C1 segment of cervical spinal cord (tissue), 14 donors: Measurements from ENCODE around the gene CYB5A.
A peak's percentile ranks its signal among the peaks of the same experiment; 100 is the strongest.

ENCODE experiments used
- DNase-seq, 14 donors: peaks; one replicate each; lab custom pipeline; 2025; lab: John Stamatoyannopoulos, UW

The CYB5A gene

DNA sequence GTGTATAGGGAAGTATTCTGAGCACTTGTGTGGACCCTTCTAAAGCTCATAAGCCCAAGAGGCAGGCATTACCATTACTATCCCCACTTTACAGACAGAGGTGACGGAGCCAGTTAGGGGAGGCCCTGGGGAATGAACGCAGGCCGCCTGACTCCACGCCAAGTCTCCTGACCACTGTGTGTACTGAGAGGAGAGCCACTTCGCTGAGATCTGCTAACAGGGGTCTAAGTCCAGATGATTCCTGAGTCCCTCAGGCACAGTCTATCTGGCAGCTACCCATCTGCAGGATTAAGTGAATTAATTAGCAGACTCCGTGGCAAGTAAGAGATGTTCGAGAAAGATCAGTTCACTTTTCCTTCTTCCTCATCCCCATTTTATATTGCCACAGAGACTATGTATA lies 13.7 kb downstream of the CYB5A start:
- no peak for DNase-seq

DNA sequence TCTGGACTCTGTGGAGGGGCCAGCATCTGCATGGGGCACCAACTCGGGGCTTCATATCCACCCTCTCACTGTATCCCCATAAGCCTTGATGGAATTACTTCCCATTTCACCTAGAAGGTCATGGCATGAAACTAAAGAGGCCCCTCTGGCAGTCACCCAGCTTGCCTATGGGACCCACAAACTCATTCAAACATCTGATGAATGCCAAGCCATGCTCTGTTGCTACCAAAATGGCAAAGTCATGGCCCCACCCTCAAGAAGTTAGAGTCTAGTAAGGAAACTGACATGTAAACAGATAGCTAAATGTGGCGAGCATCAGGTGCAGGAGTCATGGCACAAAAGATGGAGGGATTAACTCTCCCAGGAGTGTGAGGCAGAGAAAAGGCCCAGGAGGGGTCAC lies 14.5 kb downstream of the CYB5A start:
- DNase-seq, result no peak

DNA sequence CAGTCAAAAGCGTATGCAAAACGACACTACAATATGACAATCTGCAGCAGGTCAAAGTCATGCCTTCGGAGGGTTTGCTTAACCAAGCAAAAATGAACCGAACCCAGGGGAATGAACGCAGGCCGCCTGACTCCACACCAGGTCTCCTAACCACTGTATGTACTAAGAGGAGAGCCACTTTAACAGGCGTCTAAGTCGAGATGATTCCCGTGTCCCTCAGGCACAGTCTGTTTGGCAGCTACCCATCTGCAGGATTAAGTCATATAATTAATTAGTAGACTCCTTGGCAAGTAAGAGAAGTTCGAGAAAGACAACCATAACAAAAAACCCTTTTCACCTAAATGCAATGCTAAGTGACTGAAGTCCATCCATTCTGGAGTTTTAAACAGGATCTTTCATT lies 15.2 kb downstream of the CYB5A start:
- DNase-seq, result peak in 1 of 14 donors; percentile 29

DNA sequence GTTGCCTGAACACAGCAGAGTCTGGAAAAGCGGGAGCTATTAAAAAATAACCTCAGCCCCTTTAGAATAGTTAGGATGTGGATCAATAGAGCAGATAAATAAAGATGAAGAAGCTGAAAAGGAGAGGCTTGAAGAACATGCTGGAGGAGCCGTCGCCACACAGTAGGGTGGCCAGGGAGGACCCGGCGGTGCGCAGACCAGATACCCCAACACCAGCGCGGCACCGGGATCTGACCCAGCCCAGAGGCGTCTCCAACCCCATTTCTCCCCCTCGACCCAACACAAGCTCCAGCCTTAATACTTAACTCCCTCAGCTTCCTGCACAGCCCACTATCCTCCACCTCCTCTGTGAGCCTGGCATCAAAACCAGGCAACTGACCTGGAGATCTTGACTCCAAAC lies 16.0 kb downstream of the CYB5A start:
- DNase-seq, result no peak

DNA sequence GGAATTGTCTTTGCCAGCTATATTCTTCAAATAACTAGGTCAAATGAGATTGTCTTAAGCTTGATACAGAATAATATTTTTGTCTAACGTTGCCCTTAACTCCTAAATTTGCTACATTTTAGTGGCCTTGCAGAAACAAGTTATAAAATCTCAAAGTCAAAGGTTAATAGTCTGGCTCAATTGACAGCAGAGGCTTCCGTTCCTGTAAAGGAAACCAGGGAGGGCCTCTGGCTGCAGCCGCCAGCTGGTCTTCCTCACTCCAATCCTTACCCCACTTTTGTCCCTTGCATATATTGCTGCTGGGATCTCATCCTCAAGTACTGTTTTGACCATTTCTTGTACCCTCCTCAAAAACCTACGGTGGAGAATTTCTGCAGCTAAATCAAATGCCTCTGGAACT lies 17.1 kb downstream of the CYB5A start:
- DNase-seq, result no peak

DNA sequence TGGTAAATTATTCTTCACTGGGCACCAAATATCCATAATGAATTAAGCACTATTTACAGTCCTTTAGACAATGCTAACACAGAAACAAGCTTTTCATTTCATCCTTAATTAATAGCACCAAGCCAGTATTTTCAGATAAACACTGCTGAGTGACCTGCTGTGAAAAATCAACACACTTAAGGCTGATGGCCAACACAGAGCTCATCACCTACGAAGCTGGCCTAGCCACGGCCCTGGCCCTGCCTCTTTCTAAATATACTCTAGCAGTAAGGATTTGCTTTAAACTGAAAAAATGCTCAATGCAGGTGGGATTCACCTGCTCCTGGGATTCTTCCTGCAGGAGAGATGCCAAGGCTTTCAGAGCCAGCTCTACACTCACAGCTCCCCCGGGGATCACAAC lies 18.4 kb downstream of the CYB5A start:
- peak in 1 of 14 donors; percentile 18 for DNase-seq

DNA sequence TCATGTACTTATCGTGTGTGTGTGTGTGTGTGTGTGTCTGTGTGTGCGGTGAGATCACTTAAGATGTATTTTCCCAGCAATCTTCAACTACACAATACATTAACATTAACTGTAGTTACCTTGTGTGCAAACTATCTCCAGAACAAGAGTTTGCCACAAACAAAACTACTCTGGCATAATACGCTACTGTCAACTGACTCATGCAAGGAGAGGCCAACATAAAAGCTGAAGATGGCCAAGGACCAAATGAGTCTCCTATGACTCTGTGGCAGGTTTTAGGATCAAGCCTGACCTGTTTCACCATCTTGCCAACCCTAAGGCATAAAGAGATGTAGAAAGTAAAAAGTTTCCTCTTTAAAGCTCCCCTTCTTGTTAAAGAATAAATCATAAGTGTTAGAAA lies 20.1 kb downstream of the CYB5A start:
- no peak for DNase-seq

DNA sequence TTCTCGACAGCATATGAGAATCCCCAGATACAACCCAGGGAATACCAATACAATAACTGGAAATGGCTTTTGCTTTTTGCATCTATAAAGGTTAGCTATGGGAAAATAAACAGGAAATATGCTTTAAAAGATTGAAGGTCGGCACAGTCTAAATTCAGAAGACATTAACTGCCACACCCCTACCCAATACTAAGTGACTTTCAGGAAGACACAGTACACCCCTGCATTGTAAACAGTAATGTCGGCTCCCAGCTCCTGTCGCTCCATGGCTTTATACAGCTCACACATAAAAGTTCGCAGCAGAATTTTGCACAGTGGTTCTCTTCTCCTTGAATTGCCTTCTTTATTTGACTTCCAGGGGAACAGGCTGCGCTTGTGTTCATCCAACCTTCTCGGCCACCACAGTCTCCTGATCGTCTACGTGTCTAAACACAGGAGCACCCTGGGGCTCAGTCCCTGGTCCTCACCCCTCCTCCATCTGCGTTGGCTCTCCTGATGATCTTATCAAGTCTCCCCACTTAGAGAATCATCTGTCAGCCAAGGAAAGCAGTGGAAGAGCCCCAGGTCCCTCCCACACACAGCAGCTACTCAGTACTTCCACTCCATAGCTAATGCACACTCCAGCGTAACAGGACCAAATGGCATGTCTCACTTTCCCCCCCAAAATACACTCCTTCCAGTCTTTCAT lies 22.7 kb downstream of the CYB5A start:
- DNase-seq, result no peak

DNA sequence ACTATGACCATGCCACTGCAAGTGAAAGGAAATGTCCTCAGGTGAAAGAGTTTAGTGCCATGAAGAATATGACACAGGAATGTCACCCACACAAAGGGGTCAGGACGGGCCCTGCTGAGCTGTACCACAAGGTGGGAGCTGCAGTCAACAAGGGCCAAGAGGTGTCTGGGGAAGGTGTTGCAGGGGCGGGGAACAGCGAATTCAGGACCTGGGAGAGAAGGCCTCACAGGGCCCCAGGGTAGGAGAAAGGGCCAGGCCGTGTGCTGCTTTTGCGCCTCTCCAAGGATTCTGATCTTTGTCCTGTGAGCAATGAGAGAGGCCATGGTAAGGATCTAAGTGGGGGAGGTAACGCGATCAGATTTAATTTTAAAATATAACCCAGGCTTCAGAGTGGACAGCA lies 23.6 kb downstream of the CYB5A start:
- DNase-seq, result no peak

DNA sequence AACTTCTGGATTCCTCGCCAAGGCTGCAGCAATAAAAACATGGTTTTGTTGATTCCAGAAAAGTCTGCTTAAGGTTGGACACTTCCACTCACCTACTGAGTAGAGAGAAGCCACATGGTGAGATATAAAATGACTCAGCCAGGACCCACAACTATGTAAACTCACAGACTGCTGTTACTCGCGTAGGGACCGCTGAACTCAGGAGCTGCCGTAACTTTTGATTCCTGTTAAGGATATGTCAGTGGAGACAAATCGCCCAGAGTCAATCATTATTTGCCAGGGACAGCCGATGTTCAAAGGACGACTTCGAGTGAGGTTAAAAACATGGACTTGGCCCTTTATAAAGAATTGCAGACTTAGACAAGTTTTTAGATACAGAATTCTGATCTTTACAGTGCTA lies 25.6 kb downstream of the CYB5A start:
- DNase-seq, result no peak

DNA sequence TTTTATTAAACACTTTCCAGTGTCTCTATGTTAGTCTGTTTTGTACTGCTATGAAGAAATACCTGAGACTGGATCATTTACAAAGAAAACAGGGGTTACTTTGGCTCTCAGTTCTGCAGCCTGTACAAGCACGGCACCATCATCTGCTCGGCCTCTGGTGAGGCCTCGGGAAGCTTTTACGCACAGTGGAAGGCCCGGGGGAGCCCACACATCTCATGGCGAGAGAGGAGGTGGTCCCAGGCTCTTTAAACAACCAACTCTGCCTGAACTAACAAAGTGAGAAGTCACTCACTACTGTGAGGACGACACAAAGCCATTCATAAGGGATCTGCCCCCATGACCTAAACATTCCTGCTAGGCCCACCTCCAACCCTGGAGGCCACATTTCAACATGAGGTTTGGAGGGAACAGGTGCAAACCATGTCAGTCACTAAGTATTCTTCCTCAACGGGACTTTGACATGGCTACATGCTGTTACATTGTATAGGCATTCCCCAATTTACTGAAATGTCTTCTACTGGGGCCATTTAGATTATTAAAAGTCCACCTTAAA lies 26.1 kb downstream of the CYB5A start:
- no peak for DNase-seq

DNA sequence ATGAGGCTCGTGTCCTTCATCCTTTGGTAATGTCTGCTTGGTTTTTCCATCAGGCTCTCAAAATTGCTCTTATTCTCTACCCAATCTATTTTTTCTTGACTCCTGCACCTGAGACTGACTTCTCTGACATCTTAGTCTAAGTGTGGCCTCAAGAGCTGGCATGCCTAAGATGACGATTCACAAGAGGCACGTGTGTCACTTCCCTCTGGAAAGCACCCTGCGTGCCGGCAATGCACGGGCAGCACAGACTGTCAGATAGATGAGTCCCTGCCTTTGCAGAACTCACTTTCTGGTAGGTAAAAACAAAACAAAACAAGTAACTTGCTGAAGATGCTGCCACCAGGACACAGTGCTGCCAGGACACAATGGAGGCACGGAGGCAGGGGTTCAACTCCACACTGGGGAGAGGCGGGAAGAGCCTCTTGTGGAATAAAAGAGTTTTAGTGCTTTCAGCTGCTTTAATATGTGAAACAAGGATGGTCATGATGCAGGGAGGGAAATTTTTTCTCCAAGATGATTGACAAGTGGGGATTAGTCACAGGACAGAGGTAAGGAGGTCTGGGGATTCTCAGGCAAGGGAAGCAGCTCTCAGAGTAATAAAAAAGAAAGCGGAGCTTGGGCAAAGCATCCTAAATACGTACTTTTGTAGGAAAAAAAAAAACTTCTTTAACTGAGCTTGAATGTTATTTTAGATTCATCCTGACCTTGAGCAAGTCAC lies 27.3 kb downstream of the CYB5A start:
- no peak for DNase-seq

DNA sequence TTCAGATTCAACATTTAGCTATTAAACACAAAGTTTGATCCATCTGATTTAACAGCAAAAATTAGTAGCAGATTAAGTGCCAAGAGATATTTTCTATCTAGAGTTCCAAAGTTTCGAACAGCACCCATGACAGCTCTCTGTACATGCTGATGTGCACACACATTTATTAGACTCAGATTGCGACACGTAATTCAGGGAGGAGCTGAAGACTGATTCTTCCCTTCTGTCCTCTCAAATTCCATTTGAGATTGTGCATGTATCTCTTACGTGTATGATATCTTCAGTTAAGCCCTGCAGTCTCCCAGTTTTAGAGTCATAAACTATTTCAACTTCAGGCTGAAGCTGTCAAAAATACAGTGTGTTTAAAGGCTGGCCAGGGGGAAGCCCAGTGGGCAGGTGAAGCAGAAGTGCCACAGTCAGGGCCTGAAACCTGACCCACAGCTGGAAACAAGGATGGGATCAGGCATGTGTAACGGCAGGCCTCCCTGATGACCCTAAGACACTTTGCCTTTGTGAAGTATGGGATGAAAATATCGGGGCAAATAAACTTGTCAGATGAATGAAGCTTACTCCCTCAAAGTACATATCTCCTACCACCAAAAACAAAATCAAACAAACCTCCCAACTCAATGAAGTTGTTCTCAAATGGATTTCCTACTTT lies 30.6 kb downstream of the CYB5A start:
- DNase-seq, result no peak

DNA sequence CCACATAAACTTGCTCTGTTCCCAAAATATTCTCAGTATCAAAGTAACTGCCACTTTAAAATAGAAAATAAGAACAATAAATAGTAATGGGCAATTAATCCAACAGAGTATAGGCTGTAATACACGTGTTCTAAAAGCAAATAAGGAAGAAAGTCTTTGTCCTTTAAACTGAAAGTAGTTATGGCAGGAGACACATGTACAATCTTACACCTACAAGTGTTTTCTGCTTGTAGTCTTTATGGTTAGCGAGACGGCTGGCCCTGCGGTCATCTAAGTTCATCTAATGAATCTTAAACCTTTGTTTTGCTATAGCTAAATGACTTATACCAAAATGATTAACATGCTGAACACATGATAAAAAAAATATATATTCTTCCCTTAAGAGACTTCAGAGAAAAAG lies 32.4 kb downstream of the CYB5A start:
- DNase-seq, result no peak

DNA sequence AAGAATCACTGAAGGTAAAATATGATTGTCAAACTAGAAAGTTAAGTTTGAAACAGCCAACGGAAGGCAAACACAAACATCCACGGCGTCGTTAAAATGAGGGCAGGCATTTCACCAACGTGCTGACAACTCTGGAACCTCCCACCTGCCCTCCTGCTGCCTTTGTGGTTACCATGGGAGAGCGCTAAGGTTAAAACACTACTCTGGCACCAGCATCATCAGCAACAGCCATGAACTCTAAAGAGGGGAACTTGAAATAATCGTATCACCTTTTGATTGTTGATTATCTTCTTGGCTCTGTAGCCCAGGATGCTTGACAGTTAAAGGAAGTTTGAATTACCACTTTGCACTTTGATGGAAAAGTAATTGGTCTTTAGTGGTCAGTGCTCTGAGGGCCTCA lies 34.7 kb downstream of the CYB5A start:
- DNase-seq, result no peak

DNA sequence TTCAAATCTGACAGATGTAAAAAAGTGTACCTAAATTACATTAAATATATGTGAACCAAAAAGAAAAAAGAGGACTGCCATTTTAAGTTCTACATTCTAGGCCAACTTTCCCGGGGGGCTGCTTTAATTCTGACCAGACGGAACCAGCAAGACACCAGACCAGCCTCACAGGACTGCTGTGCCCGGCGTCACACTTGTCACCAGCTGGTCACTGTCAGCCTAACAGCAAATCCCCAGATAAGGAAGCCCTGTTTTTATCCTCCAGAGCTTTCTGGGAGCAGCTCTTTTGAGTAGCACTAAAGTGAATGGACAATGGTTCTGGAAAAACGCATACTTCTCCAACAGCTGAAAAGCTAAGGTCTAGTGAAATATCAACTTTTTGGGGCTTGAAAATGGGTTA lies 35.6 kb downstream of the CYB5A start:
- DNase-seq, result peak in 1 of 14 donors; percentile 24

DNA sequence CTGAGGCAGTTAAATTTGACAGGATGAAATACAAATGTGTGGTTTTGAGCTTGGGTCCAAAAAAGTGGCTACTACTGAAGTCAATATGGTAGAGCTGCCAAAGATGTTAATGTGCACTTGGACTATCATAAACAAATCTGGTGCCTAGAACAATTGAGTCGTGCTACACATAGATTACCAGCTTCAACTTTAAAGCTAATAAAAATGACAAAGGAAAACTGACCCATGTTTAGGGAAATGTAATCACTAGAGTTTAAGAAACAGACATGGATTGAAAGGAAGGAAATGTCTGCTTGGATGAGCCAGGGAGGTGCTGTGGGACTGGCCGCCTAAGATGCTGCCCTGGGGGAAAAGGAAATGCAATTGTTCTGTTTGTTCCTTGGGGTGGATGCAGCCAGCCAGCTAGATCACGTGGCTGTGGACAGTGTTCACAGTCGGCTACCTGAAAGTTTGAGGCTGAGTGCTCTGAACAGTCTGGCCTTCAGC lies 36.6 kb downstream of the CYB5A start:
- peak in 1 of 14 donors; percentile 3 for DNase-seq

DNA sequence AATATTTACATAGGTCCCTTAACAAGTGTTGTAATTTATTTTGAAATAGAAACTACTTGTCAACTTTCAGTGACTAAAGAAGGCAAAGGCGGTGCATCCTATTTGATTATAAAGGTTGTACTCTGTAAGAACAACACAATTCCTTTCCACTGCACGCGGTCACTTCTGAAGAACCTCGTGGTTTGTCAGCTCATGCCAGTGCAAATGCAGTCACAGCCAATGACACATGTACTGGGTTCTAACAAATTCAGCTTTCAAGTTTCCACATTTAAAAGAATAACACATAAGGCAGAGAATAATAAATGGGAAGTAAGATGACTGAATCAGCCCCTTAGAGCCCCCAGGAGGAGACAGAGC lies 39.7 kb downstream of the CYB5A start:
- DNase-seq, result no peak

DNA sequence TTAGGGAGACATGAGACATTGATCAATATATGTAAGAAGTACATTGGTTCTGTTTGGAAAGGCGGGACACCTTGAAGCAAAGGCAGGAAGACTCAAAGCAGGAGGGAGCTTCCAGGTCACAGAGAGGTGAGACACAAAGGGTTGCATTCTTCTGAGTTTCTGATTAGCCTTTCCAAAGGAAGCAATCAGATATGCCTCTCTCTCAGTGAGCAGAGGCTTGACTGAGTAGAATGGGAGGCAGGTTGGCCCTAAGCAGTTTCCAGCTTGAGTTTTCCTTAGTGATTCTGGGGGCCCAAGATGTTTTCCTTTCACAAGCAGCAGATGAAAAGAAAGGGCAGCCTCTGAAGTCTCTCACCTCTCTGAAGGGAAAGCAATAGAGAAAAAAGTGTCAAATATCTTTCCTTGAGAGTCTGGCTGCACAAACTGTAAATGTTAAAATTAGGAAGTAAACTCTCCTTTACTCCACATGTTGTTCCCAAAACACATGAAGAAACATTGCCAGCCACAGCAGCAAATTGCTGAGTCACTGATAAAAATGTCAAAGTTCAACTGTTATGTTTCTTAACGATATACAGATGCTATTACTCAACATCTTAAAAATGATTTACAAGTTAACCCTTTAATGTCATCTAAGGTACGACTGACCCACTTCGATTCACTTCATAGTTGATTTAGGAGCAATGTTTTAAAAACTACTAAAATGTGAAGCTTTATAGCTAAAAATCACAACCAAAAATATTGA lies 40.3 kb downstream of the CYB5A start:
- no peak for DNase-seq

DNA sequence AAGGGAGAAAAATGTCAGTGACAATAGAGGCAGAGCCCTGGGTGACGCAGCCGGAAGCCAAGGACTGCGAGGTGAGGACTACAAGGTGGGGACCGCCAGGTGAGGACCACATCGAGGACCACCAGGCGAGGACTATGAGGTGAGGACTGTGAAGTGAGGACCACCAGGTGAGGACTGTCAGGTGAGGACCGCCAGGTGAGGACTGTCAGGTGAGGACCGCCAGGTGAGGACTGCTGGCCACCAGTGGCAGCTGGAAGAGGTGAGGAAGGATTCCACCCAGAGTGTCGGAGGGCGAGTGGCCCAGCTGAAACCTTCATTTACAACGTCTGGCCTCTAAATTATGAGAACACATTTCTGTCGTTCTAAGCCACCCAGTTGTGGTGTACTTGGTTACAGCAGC lies 41.6 kb downstream of the CYB5A start:
- no peak for DNase-seq

DNA sequence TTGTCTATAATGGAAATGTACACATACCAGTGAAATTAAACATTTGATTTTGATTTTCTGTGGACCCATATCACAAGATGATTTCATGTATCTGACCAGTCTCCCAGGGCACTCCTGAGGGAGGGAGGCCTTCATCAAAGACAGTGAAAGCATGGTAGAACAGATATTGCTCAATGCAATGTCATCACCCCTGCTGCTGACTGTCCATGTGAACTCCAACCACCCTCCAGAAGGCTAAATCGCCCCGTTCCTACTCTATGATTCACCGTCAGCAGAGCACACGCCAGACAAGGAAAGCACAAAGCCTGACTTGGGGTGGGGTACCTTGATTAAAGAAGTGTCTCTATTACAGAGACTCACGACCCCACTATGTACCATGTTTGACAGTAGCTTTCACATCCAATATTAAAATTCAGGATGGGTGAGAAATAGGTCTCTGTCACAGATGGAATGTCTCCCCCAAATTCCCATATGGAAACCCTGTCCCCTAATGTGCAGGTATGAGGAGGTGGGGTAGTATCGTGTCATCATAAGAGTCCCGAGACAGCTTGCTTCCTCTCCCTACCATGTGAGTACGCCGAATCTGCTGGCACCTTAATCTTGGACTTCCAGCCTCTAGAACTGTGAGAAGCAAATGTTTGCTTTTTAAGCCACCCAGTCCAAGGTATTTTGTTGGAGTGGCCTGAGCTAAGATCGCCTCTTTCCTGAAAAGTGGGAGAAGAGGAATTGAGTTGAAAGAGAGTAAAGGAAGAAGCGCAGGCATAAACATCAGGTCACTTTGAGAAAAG lies 42.4 kb downstream of the CYB5A start:
- DNase-seq, result no peak
